ENCODE results near the gene TADA2B.

Gene TADA2B

DNA sequence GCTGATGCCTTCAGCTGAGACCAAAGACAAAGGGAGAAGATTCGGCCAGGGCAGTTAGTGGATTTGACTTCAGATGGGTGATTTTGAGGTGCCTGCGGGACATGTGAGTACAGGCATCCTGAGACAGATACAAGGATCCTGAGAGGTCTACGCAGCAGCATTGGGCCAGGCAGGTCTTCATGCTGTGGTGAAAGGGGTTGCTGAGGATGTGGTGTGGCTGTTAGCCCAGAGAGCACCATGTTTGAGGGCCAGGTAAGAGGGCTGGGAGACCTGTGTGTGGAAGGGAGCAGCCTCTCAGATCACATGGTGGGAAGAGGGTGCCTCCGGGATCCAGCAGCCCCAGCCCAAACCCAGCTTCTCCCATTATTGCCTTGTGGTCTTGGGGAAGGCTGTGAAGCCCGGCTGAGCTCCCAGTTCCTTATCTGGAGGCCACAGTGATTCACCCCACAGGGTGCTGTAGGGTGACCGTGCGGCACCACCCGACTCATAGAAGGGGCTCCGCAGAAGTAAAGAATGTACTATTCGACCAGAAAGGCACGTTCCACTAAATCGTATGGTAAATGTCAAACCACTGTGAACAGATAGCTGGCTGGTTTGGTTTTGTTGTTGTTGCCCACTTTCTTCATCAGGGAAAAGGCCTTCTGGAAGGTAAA, 27.7 kb upstream of the TADA2B start:
- H3K18ac ChIP-seq (ENCODE audit: low read length): no peak overlapping the region
- H3K27me3 ChIP-seq (ENCODE audit: insufficient read depth, low read length, poor library complexity): no peaks in the 10 kb centered on the region
- H3K4me2 ChIP-seq (ENCODE audit: low read length): no peak overlapping the region
- H2BK120ac ChIP-seq (ENCODE audit: low read depth, low read length): no peak overlapping the region
- no peaks in the 10 kb centered on the region for H3K79me1 ChIP-seq (ENCODE audit: low read length)
- H2BK5ac ChIP-seq (ENCODE audit: low read length): no peak overlapping the region
- H3K9ac ChIP-seq (ENCODE audit: low read length): no peak overlapping the region
- H2AK5ac ChIP-seq (ENCODE audit: low read length): no peak overlapping the region
- no peaks in the 10 kb centered on the region for H3K79me2 ChIP-seq (ENCODE audit: control insufficient read depth, insufficient read depth, low read length)
- peaks cover 11% of the 10 kb centered on the region for H3K36me3 ChIP-seq (ENCODE audit: control insufficient read depth, insufficient read depth, low read length)
- no peak overlapping the region for H3K23ac ChIP-seq (ENCODE audit: low read length)
- no peak overlapping the region for H3K4me3 ChIP-seq (ENCODE audit: low read length)
- H4K5ac ChIP-seq (ENCODE audit: low read length): no peak overlapping the region
- H3K4ac ChIP-seq (ENCODE audit: low read depth, low read length): no peak overlapping the region
- H4K8ac ChIP-seq (ENCODE audit: low read depth, low read length): no peak overlapping the region
- no peak overlapping the region for H3K27ac ChIP-seq (ENCODE audit: low read depth, low read length)
- H2BK15ac ChIP-seq (replicated peaks; ENCODE audit: low read depth): no peak overlapping the region
- no CpG with 5 or more reads among the region's 12 CpGs for WGBS (ENCODE audit: extremely low coverage, insufficient coverage, low lambda C conversion rate)
- H3K4me1 ChIP-seq (ENCODE audit: control insufficient read depth, low read depth, low read length): no peaks in the 10 kb centered on the region
- DNase-seq: no peak
- no peak overlapping the region for H3K56ac ChIP-seq (ENCODE audit: low read length)

DNA sequence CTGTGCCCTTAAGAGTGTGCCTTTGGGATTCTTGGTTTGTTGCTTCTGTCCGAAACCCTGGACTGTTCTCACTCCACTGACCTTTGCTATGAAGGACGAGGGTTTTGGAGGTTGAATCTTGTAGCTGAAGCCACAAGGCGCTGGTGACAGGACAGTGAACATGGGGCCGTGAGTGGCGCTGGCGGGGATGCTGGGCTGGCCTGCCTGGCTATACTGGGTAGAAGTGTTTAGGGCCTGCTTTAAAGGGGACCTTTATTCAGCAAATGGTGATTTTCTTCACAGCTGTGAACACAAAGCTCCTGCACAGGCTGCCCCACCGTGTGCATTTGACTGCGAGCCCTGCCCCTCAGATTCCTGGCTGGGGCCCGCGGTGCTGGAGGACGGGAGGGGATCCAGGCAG, 27.1 kb upstream of the TADA2B start:
- Histone ChIP-seq H3K4me1 (ENCODE audit: control insufficient read depth, low read depth, low read length) (no peaks in the 10 kb centered on the region), H2BK120ac (ENCODE audit: low read depth, low read length) (no peak overlapping the region), H3K27me3 (ENCODE audit: insufficient read depth, low read length, poor library complexity) (no peaks in the 10 kb centered on the region), H2AK5ac (ENCODE audit: low read length) (no peak overlapping the region), H3K9ac (ENCODE audit: low read length) (no peak overlapping the region), H3K79me2 (ENCODE audit: control insufficient read depth, insufficient read depth, low read length) (no peaks in the 10 kb centered on the region), H3K23ac (ENCODE audit: low read length) (no peak overlapping the region), H4K5ac (ENCODE audit: low read length) (no peak overlapping the region), H3K36me3 (ENCODE audit: control insufficient read depth, insufficient read depth, low read length) (peaks cover 11% of the 10 kb centered on the region), H3K79me1 (ENCODE audit: low read length) (no peaks in the 10 kb centered on the region), H2BK5ac (ENCODE audit: low read length) (no peak overlapping the region), H4K8ac (ENCODE audit: low read depth, low read length) (no peak overlapping the region), H3K4me3 (ENCODE audit: low read length) (no peak overlapping the region), H3K27ac (ENCODE audit: low read depth, low read length) (no peak overlapping the region), H2BK15ac (replicated peaks; ENCODE audit: low read depth) (no peak overlapping the region), H3K56ac (ENCODE audit: low read length) (no peak overlapping the region), H3K18ac (ENCODE audit: low read length) (no peak overlapping the region), H3K4ac (ENCODE audit: low read depth, low read length) (no peak overlapping the region), H3K4me2 (ENCODE audit: low read length) (no peak overlapping the region)
- DNase-seq: no peak
- no CpG with 5 or more reads among the region's 11 CpGs for WGBS (ENCODE audit: extremely low coverage, insufficient coverage, low lambda C conversion rate)

DNA sequence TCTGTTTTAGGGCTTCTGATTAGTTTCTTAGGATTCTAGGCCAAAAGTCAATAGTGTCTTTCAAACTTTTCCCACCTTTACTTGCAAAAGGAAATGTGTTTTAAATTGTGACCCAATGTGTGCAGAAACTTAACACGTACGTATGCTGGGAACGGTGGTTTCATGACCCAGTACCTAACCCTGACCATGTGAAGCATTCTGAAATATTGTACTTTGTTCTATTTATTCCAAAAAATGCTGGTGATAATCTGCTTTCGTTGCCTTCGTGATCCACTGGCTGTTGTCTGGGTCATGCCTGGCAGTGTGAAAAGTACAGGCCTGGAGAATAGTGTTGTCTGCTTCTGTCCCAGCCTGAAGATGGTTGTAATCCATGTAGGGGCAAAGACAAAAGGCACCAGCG, 26.7 kb upstream of the TADA2B start:
- no peak overlapping the region for H2BK15ac ChIP-seq (replicated peaks; ENCODE audit: low read depth)
- no peak overlapping the region for H2BK120ac ChIP-seq (ENCODE audit: low read depth, low read length)
- no peak overlapping the region for H4K5ac ChIP-seq (ENCODE audit: low read length)
- no peak overlapping the region for H3K9ac ChIP-seq (ENCODE audit: low read length)
- no peaks in the 10 kb centered on the region for H3K79me2 ChIP-seq (ENCODE audit: control insufficient read depth, insufficient read depth, low read length)
- no peak overlapping the region for H2AK5ac ChIP-seq (ENCODE audit: low read length)
- no peak overlapping the region for H3K56ac ChIP-seq (ENCODE audit: low read length)
- no peak overlapping the region for H3K18ac ChIP-seq (ENCODE audit: low read length)
- no peak overlapping the region for H3K4me2 ChIP-seq (ENCODE audit: low read length)
- WGBS (ENCODE audit: extremely low coverage, insufficient coverage, low lambda C conversion rate): no CpG with 5 or more reads among the region's 6 CpGs
- no peak overlapping the region for H3K4me3 ChIP-seq (ENCODE audit: low read length)
- no peak overlapping the region for H3K27ac ChIP-seq (ENCODE audit: low read depth, low read length)
- DNase-seq: no peak
- H3K4ac ChIP-seq (ENCODE audit: low read depth, low read length): no peak overlapping the region
- H3K27me3 ChIP-seq (ENCODE audit: insufficient read depth, low read length, poor library complexity): no peaks in the 10 kb centered on the region
- H3K23ac ChIP-seq (ENCODE audit: low read length): no peak overlapping the region
- no peak overlapping the region for H2BK5ac ChIP-seq (ENCODE audit: low read length)
- peaks cover 11% of the 10 kb centered on the region for H3K36me3 ChIP-seq (ENCODE audit: control insufficient read depth, insufficient read depth, low read length)
- H3K79me1 ChIP-seq (ENCODE audit: low read length): no peaks in the 10 kb centered on the region
- no peaks in the 10 kb centered on the region for H3K4me1 ChIP-seq (ENCODE audit: control insufficient read depth, low read depth, low read length)
- H4K8ac ChIP-seq (ENCODE audit: low read depth, low read length): no peak overlapping the region

DNA sequence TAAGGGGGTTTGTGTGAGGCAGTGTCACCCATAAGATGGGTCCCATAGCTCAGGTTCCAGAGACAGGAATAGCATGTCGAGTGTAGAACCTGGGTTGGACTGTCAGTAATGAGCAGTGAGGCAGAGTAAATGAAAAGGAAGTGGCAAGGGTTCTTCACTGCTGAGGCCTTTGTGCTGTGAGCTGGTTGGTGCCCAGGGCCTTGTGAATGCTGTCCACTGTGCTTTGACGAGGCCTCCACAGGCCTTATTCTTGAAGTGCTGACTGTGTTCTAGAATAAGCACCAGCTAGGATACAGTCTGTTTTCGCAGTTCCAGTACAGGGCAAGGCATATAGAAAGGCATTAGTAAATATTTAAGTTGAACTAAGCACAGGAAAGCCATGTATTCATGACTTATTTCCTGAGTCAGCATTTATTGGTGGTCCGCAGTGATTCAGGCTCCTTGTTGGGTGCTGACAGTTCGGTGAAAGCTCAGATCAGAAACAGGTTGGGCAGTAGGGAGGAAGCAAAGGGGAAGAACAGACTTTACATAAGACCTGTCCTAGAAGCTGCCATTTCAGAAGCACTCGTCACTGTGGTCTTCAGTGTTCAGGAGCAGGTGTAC, 25.6 kb upstream of the TADA2B start:
- peaks cover 11% of the 10 kb centered on the region for H3K36me3 ChIP-seq (ENCODE audit: control insufficient read depth, insufficient read depth, low read length)
- no peak overlapping the region for H4K8ac ChIP-seq (ENCODE audit: low read depth, low read length)
- H2BK15ac ChIP-seq (replicated peaks; ENCODE audit: low read depth): no peak overlapping the region
- no peak overlapping the region for H3K18ac ChIP-seq (ENCODE audit: low read length)
- no peak overlapping the region for H4K5ac ChIP-seq (ENCODE audit: low read length)
- H3K23ac ChIP-seq (ENCODE audit: low read length): no peak overlapping the region
- no peaks in the 10 kb centered on the region for H3K4me1 ChIP-seq (ENCODE audit: control insufficient read depth, low read depth, low read length)
- no peak overlapping the region for H2BK5ac ChIP-seq (ENCODE audit: low read length)
- H3K4me2 ChIP-seq (ENCODE audit: low read length): no peak overlapping the region
- no peak overlapping the region for H3K4me3 ChIP-seq (ENCODE audit: low read length)
- no peak for DNase-seq
- no peaks in the 10 kb centered on the region for H3K79me1 ChIP-seq (ENCODE audit: low read length)
- no peak overlapping the region for H2BK120ac ChIP-seq (ENCODE audit: low read depth, low read length)
- no peak overlapping the region for H2AK5ac ChIP-seq (ENCODE audit: low read length)
- H3K4ac ChIP-seq (ENCODE audit: low read depth, low read length): no peak overlapping the region
- H3K79me2 ChIP-seq (ENCODE audit: control insufficient read depth, insufficient read depth, low read length): no peaks in the 10 kb centered on the region
- H3K56ac ChIP-seq (ENCODE audit: low read length): no peak overlapping the region
- H3K9ac ChIP-seq (ENCODE audit: low read length): no peak overlapping the region
- no CpG with 5 or more reads among the region's 6 CpGs for WGBS (ENCODE audit: extremely low coverage, insufficient coverage, low lambda C conversion rate)
- no peaks in the 10 kb centered on the region for H3K27me3 ChIP-seq (ENCODE audit: insufficient read depth, low read length, poor library complexity)
- no peak overlapping the region for H3K27ac ChIP-seq (ENCODE audit: low read depth, low read length)

DNA sequence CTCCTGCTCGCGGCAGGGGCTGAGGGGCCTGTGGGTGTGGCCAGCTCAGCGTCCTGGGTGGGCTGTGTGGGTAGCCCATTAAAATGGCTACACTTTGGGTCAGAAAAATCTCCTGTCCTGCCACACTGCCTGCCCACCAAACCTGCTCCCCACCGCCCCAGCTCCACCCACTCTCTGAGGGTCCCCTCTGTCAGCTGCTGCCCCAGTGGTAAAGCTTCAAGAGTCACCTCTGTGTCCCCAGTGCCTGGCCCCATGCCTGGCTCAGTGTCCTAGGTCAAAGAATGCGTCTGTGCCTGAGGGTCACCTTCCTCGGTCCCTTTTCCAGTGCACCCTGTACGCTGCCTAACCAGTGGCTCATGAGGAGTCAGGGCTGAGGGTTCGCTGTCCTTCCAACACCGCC, 24.9 kb upstream of the TADA2B start:
- no peaks in the 10 kb centered on the region for H3K27me3 ChIP-seq (ENCODE audit: insufficient read depth, low read length, poor library complexity)
- no peak overlapping the region for H4K5ac ChIP-seq (ENCODE audit: low read length)
- no peak overlapping the region for H3K4me3 ChIP-seq (ENCODE audit: low read length)
- H3K79me2 ChIP-seq (ENCODE audit: control insufficient read depth, insufficient read depth, low read length): no peaks in the 10 kb centered on the region
- WGBS (ENCODE audit: extremely low coverage, insufficient coverage, low lambda C conversion rate): no CpG with 5 or more reads among the region's 9 CpGs
- no peak overlapping the region for H2BK120ac ChIP-seq (ENCODE audit: low read depth, low read length)
- no peak overlapping the region for H2BK5ac ChIP-seq (ENCODE audit: low read length)
- H3K27ac ChIP-seq (ENCODE audit: low read depth, low read length): no peak overlapping the region
- no peak overlapping the region for H3K9ac ChIP-seq (ENCODE audit: low read length)
- no peak overlapping the region for H3K18ac ChIP-seq (ENCODE audit: low read length)
- peaks cover 9% of the 10 kb centered on the region for H3K36me3 ChIP-seq (ENCODE audit: control insufficient read depth, insufficient read depth, low read length)
- H3K4ac ChIP-seq (ENCODE audit: low read depth, low read length): no peak overlapping the region
- H2BK15ac ChIP-seq (replicated peaks; ENCODE audit: low read depth): no peak overlapping the region
- no peak overlapping the region for H3K23ac ChIP-seq (ENCODE audit: low read length)
- no peak overlapping the region for H3K56ac ChIP-seq (ENCODE audit: low read length)
- no peak overlapping the region for H3K4me2 ChIP-seq (ENCODE audit: low read length)
- no peak overlapping the region for H4K8ac ChIP-seq (ENCODE audit: low read depth, low read length)
- H3K79me1 ChIP-seq (ENCODE audit: low read length): no peaks in the 10 kb centered on the region
- no peaks in the 10 kb centered on the region for H3K4me1 ChIP-seq (ENCODE audit: control insufficient read depth, low read depth, low read length)
- DNase-seq: no peak
- no peak overlapping the region for H2AK5ac ChIP-seq (ENCODE audit: low read length)

DNA sequence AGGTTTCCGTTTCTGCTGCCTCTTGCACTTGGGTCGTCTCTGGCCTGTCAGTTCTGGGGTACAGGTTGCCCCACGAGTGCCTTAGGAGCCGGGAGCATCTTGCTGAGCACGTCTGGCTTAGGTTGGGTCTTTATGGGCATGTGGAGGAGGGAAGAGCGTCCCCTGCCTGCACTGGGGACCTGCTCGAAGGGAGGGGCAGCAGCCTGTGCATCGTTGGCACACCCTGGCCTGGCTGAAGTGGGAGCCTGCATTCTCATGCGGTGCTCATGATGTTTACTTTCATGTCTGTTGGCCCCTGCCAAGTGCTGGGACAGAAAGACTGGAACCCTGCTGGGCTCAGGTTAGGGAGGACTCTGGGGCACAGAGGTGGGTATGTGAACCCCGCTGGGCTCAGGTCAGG, 23.8 kb upstream of the TADA2B start:
- H3K79me1 ChIP-seq (ENCODE audit: low read length): no peaks in the 10 kb centered on the region
- no peak overlapping the region for H3K4me2 ChIP-seq (ENCODE audit: low read length)
- no peak overlapping the region for H4K5ac ChIP-seq (ENCODE audit: low read length)
- no peaks in the 10 kb centered on the region for H3K27me3 ChIP-seq (ENCODE audit: insufficient read depth, low read length, poor library complexity)
- no peak overlapping the region for H2BK120ac ChIP-seq (ENCODE audit: low read depth, low read length)
- H3K27ac ChIP-seq (ENCODE audit: low read depth, low read length): no peak overlapping the region
- H2AK5ac ChIP-seq (ENCODE audit: low read length): no peak overlapping the region
- H3K79me2 ChIP-seq (ENCODE audit: control insufficient read depth, insufficient read depth, low read length): no peaks in the 10 kb centered on the region
- no peak overlapping the region for H4K8ac ChIP-seq (ENCODE audit: low read depth, low read length)
- no peaks in the 10 kb centered on the region for H3K4me1 ChIP-seq (ENCODE audit: control insufficient read depth, low read depth, low read length)
- no peak overlapping the region for H3K4me3 ChIP-seq (ENCODE audit: low read length)
- H3K23ac ChIP-seq (ENCODE audit: low read length): no peak overlapping the region
- DNase-seq: no peak
- WGBS (ENCODE audit: extremely low coverage, insufficient coverage, low lambda C conversion rate): no CpG with 5 or more reads among the region's 10 CpGs
- no peak overlapping the region for H3K18ac ChIP-seq (ENCODE audit: low read length)
- H3K36me3 ChIP-seq (ENCODE audit: control insufficient read depth, insufficient read depth, low read length): peaks cover 9% of the 10 kb centered on the region
- H2BK15ac ChIP-seq (replicated peaks; ENCODE audit: low read depth): no peak overlapping the region
- H3K4ac ChIP-seq (ENCODE audit: low read depth, low read length): no peak overlapping the region
- no peak overlapping the region for H3K9ac ChIP-seq (ENCODE audit: low read length)
- no peak overlapping the region for H3K56ac ChIP-seq (ENCODE audit: low read length)
- H2BK5ac ChIP-seq (ENCODE audit: low read length): no peak overlapping the region
